K562 (cell line): ENCODE measurements around the gene GALNT17. TPM values are rescaled to one million over a fixed set of nuclear protein-coding genes. Genes with fewer than 3 reads are reported as not detected.

ENCODE experiments used
- ATAC-seq: fragments of 200-7000 bp; cut with Tn5 transposase; 3 replicates; pipeline ENCODE4 v1.9.1; 2020; ENCODE audit warnings: moderate library complexity
- BruUV-seq: library from RNA; stranded (reverse); fragments of 400-500 nt; replicated peaks from 2 replicates; lab custom pipeline; 2021; lab: Mats Ljungman, UMichigan
- CTCF ChIA-PET: fragments of 300-600 bp; formaldehyde crosslinking; extraction: SDS; loops from one replicate; lab custom pipeline; 2021; ENCODE audit warnings: low intra/inter-chr PET ratio; lab: Yijun Ruan, JAX
- POLR2A ChIA-PET: fragments of 300-600, 350-650 bp; sonication (Branson Sonifier 250); formaldehyde crosslinking; extraction: SDS; loops from one replicate; lab custom pipeline; 2021; ENCODE audit warnings: antibody characterized with exemption, inconsistent platforms; lab: Yijun Ruan, JAX
- DNase-seq, 4 experiments: peaks; one replicate each; pipeline versions ENCODE4 v3.0.0 to v3.0.0-alpha.2; 2011 to 2018; ENCODE audit warnings: low spot score in 3 of 4, mixed read lengths in 3 of 4; ENCODE audit errors: extremely low read depth in 1 of 4
- FAIRE-seq: peaks from 2 replicates; lab custom pipeline; 2011; peaks lifted over from hg19 to GRCh38; lab: Jason Lieb, UNC
- H2AFZ ChIP-seq: 2 replicates; pipeline ENCODE4 v1.6.0; 2011; ENCODE audit warnings: low read depth, low read length, control low read depth, inconsistent platforms
- H3K27ac ChIP-seq: fragments of 200-600 bp; 3 replicates; pipeline ENCODE4 v1.8.0; 2011; ENCODE audit warnings: low read depth, mild to moderate bottlenecking, control low read depth, inconsistent platforms, low read length, moderate library complexity, mixed read lengths; ENCODE audit errors: extremely low read depth
- H3K27me3 ChIP-seq, 2 experiments: fragments of 300-600 bp in 1 of 2; 2 replicates in 1 of 2; 3 replicates in 1 of 2; pipeline versions ENCODE4 v1.6.0 to v1.8.0; 2011; ENCODE audit warnings: inconsistent platforms in 2 of 2, low read length in 2 of 2, mild to moderate bottlenecking in 1 of 2, mixed read lengths in 1 of 2, moderate library complexity in 1 of 2; ENCODE audit not compliant: control insufficient read depth in 2 of 2, insufficient read depth in 2 of 2
- H3K36me3 ChIP-seq: fragments of 300-600 bp; 3 replicates; pipeline ENCODE4 v1.8.0; 2011; ENCODE audit warnings: mild to moderate bottlenecking, low read length, inconsistent platforms; ENCODE audit not compliant: control insufficient read depth, insufficient read depth
- H3K4me1 ChIP-seq, 2 experiments: fragments of 200-600 bp in 1 of 2; replicated peaks in 1 of 2; 2 replicates in 1 of 2; 3 replicates in 1 of 2; pipeline versions ENCODE4 v1.5.1 to v1.8.0; 2011; ENCODE audit warnings: inconsistent platforms in 2 of 2, low read length in 2 of 2, mild to moderate bottlenecking in 1 of 2, mixed read lengths in 1 of 2, moderate library complexity in 1 of 2; ENCODE audit not compliant: control insufficient read depth in 2 of 2, insufficient read depth in 2 of 2
- H3K4me2 ChIP-seq: 2 replicates; pipeline ENCODE4 v1.6.1; 2011; ENCODE audit warnings: low read length, control low read depth, inconsistent platforms, mixed read lengths; ENCODE audit not compliant: insufficient read depth
- H3K4me3 ChIP-seq: fragments of 200-600 bp; sonication (generic), shearing (Covaris generic); 2 replicates; pipeline ENCODE4 v1.5.1; 2016; ENCODE audit warnings: control low read depth, inconsistent platforms
- H3K79me2 ChIP-seq: fragments of 200-600 bp; 3 replicates; pipeline ENCODE4 v1.8.0; 2011; ENCODE audit warnings: low read length, inconsistent platforms; ENCODE audit not compliant: control insufficient read depth, insufficient read depth
- H3K9ac ChIP-seq, 2 experiments: 2 replicates each; pipeline versions ENCODE4 v1.6.0 to v1.6.1; 2011; ENCODE audit warnings: low read depth in 2 of 2, low read length in 2 of 2, control low read depth in 1 of 2, inconsistent platforms in 1 of 2, mild to moderate bottlenecking in 1 of 2, mixed read lengths in 1 of 2; ENCODE audit not compliant: insufficient read depth in 1 of 2
- H3K9me1 ChIP-seq: one replicate; pipeline ENCODE4 v1.6.0; 2011; ENCODE audit warnings: inconsistent platforms, mild to moderate bottlenecking, low read length, moderate library complexity; ENCODE audit not compliant: control insufficient read depth, insufficient read depth
- H3K9me3 ChIP-seq: replicated peaks from 2 replicates; pipeline ENCODE4 v1.5.1; 2011; ENCODE audit warnings: low read depth, low read length, inconsistent platforms; ENCODE audit not compliant: control insufficient read depth, insufficient read depth
- H4K20me1 ChIP-seq: replicated peaks from 2 replicates; pipeline ENCODE4 v1.6.1; 2011; ENCODE audit warnings: low read length, inconsistent platforms, mixed read lengths; ENCODE audit not compliant: control insufficient read depth, insufficient read depth
- DIDO1 ChIP-seq: fragments of 450-650 bp; IDR thresholded peaks from 2 replicates; pipeline ENCODE4 v1.6.1; 2016; ENCODE audit warnings: low read depth, missing biosample characterization, missing genetic modification characterization
- DPF2 ChIP-seq: fragments of 450-650 bp; IDR thresholded peaks from 2 replicates; pipeline ENCODE4 v1.6.1; 2016
- FOXM1 ChIP-seq, 2 experiments: fragments of 450-650 bp in 1 of 2; sonication (generic) in 1 of 2; formaldehyde crosslinking in 1 of 2; IDR thresholded peaks; 2 replicates each; pipeline versions ENCODE4 v1.6.1 to v1.9.0; 2017 to 2022; ENCODE audit warnings: low read depth in 2 of 2, mild to moderate bottlenecking in 2 of 2, missing genetic modification reagents in 1 of 2, moderate library complexity in 1 of 2
- GATA2 ChIP-seq: sonication (generic); formaldehyde crosslinking; IDR thresholded peaks from 2 replicates; pipeline ENCODE4 v1.4.0; 2020; ENCODE audit warnings: mild to moderate bottlenecking, missing genetic modification reagents
- HMBOX1 ChIP-seq: sonication (generic); IDR thresholded peaks from 2 replicates; pipeline ENCODE4 v1.6.1; 2016
- HMG20A ChIP-seq: fragments of 450-650 bp; formaldehyde crosslinking; conservative IDR thresholded peaks from 2 replicates; pipeline ENCODE4 v1.4.0; 2020; ENCODE audit warnings: mild to moderate bottlenecking, mixed read lengths
- LARP7 ChIP-seq: fragments of 450-650 bp; IDR thresholded peaks from 2 replicates; pipeline ENCODE4 v1.6.1; 2016
- NKRF ChIP-seq: fragments of 450-650 bp; IDR thresholded peaks from 2 replicates; pipeline ENCODE4 v1.6.1; 2016; ENCODE audit warnings: borderline replicate concordance
- PCBP2 ChIP-seq: fragments of 200-400 bp; formaldehyde crosslinking; IDR thresholded peaks from 2 replicates; pipeline ENCODE4 v1.6.1; 2018; ENCODE audit warnings: low read length, low read depth, mild to moderate bottlenecking, moderate library complexity; ENCODE audit not compliant: poor library complexity, severe bottlenecking
- RBM25 ChIP-seq: fragments of 200-400 bp; formaldehyde crosslinking; IDR thresholded peaks from 2 replicates; pipeline ENCODE4 v1.6.1; 2018; ENCODE audit warnings: low read length, low read depth, moderate library complexity; ENCODE audit not compliant: severe bottlenecking
- STAT5A ChIP-seq: IDR thresholded peaks from 2 replicates; pipeline ENCODE4 v1.6.1; 2012; ENCODE audit warnings: low read length, inconsistent platforms, borderline replicate concordance
- TFAM ChIP-seq: fragments of 250-450 bp; sonication (Bioruptor Pico); conservative IDR thresholded peaks from 2 replicates; pipeline ENCODE4 v1.5.0; 2021; ENCODE audit warnings: mild to moderate bottlenecking, moderate library complexity
- ZBED1 ChIP-seq: IDR thresholded peaks from 2 replicates; pipeline ENCODE4 v1.6.1; 2014
- ZNF12 ChIP-seq: sonication (generic); formaldehyde crosslinking; IDR thresholded peaks from 2 replicates; pipeline ENCODE4 v1.4.0; 2020; ENCODE audit warnings: mild to moderate bottlenecking, missing genetic modification reagents
- ZNF507 ChIP-seq: conservative IDR thresholded peaks from 2 replicates; pipeline ENCODE4 v1.6.1; 2017; ENCODE audit warnings: missing genetic modification characterization, missing compliant biosample characterization
- ZNF696 ChIP-seq: fragments of 250-450 bp; sonication (Bioruptor Pico); conservative IDR thresholded peaks from 2 replicates; pipeline ENCODE4 v1.4.0; 2020; ENCODE audit warnings: mild to moderate bottlenecking, moderate library complexity
- WGBS: fragments of 100-300 bp; shearing (Covaris generic); methylation state at CpG from one replicate; pipeline ENCODE4 v1.1.6; 2016; ENCODE audit warnings: low coverage, mixed read lengths; ENCODE audit not compliant: insufficient coverage; ENCODE audit errors: missing lambda C conversion rate; 5-methylcytosine and 5-hydroxymethylcytosine counted together
- in situ Hi-C: fragments of 300-500 bp; cut with MboI; formaldehyde crosslinking; loops from 4 replicates; pipeline ENCODE4 v1.15.0; 2018; ENCODE audit warnings: inconsistent platforms, mixed read lengths
- intact Hi-C: fragments of 100-400 bp; cut with micrococcal nuclease; formaldehyde crosslinking; loops from 2 replicates; pipeline ENCODE4 v1.14.2; 2022
- polyA plus RNA-seq, 8 experiments: library from polyadenylated mRNA; depleted of rRNA in 4 of 8; stranded (reverse) in 5 of 8; unstranded in 3 of 8; fragments of >200 nt; fragmentation: Nextera tagmentation in 2 of 8; fragmentation: Illumina TruSeq in 1 of 8; extraction: Ambion mirVana in 2 of 8; extraction: Trizol in 1 of 8; gene quantifications; 2 replicates each; pipeline versions ENCODE4 v1.2.1 to v1.2.3, GENCODE V29; 2011 to 2014; ENCODE audit warnings: inconsistent platforms in 1 of 8, missing spikeins in 1 of 8
- total RNA-seq, 7 experiments: library from RNA; depleted of rRNA in 6 of 7; stranded (reverse); fragments of >200 nt in 6 of 7; fragmentation: Illumina TruSeq in 2 of 7; extraction: Trizol in 2 of 7; gene quantifications; 2 replicates each; pipeline versions ENCODE4 v1.2.1 to v1.2.3, GENCODE V29; 2011 to 2021; ENCODE audit warnings: low replicate concordance in 1 of 7

GALNT17 gene
- total and polyA plus RNA-seq, 9 of the 15 experiments (the other 6 are each of a cell fraction or from before 2014, with no cell fraction given): not detected

GRCh38 chr7:71148098-71148497, 16.2 kb downstream of the GALNT17 start:
- TF ChIP-seq RBM25: peak; percentile 76
- TF ChIP-seq GATA2 (CRISPR knock-in tag): no peak
- CTCF ChIA-PET: no interaction called here
- H3K9me3 ChIP-seq: no peaks in the 10 kb centered on the region
- H4K20me1 ChIP-seq: no peaks in the 10 kb centered on the region
- POLR2A ChIA-PET: no interaction called here
- H3K36me3 ChIP-seq: no peaks in the 10 kb centered on the region
- ATAC-seq (no peak), DNase-seq (no peak), FAIRE-seq (no peak)
- H3K79me2 ChIP-seq: no peaks in the 10 kb centered on the region
- no peak overlapping the region for H3K9ac ChIP-seq
- in situ Hi-C loops (no loop called here), intact Hi-C loops (no loop called here)
- peaks cover 9 to 20% of the 10 kb centered on the region in 2 experiments; a peak in 2 of 5 replicates for H3K27me3 ChIP-seq
- no peak overlapping the region for H3K4me3 ChIP-seq
- no TSS peak for BruUV-seq
- H3K4me1 ChIP-seq: no peaks in the 10 kb centered on the region
- no peak overlapping the region for H3K4me2 ChIP-seq
- no peaks in the 10 kb centered on the region for H3K9me1 ChIP-seq
- H2AFZ ChIP-seq: no peak overlapping the region
- H3K27ac ChIP-seq: no peak overlapping the region

GRCh38 chr7:71155236-71155635, 23.3 kb downstream of the GALNT17 start:
- H3K27ac ChIP-seq: no peak overlapping the region
- H3K79me2 ChIP-seq: no peaks in the 10 kb centered on the region
- H3K9me3 ChIP-seq: no peaks in the 10 kb centered on the region
- no peak overlapping the region for H3K4me3 ChIP-seq
- no peak for ATAC-seq
- no TSS peak for BruUV-seq
- no peaks in the 10 kb centered on the region for H3K36me3 ChIP-seq
- ChIA-PET CTCF (no interaction called here), POLR2A (no interaction called here)
- no peak for FAIRE-seq
- H3K9me1 ChIP-seq: no peaks in the 10 kb centered on the region
- intact Hi-C loops: no loop called here
- no peaks in the 10 kb centered on the region for H3K4me1 ChIP-seq
- peaks cover 5 to 6% of the 10 kb centered on the region in 2 experiments; a peak in 2 of 5 replicates for H3K27me3 ChIP-seq
- H3K4me2 ChIP-seq: no peak overlapping the region
- H2AFZ ChIP-seq: no peak overlapping the region
- H3K9ac ChIP-seq: no peak overlapping the region
- H4K20me1 ChIP-seq: no peaks in the 10 kb centered on the region
- in situ Hi-C loops: no loop called here
- DNase-seq: no peak
- 0% methylated on average over 9 of the region's 9 CpGs for WGBS
- no peak for TF ChIP-seq LARP7
- no peak for TF ChIP-seq ZNF696 (CRISPR knock-in tag)
- no peak for TF ChIP-seq HMBOX1
- no peak for TF ChIP-seq FOXM1 (IDR thresholded peaks at IDR 0.05; ENCODE audit: low read depth)
- TF ChIP-seq FOXM1 (CRISPR knock-in tag; IDR thresholded peaks at IDR 0.05; ENCODE audit: low read depth): no peak
- TF ChIP-seq ZNF12 (CRISPR knock-in tag): no peak
- TF ChIP-seq NKRF: no peak
- no peak for TF ChIP-seq DPF2
- TF ChIP-seq STAT5A: no peak
- no peak for TF ChIP-seq ZBED1
- no peak for TF ChIP-seq ZNF507 (tag)
- TF ChIP-seq TFAM: no peak
- no peak for TF ChIP-seq PCBP2
- TF ChIP-seq DIDO1 (tag): no peak
- no peak for TF ChIP-seq HMG20A (CRISPR knock-in tag)
